Posterior cingulate gyrus (tissue), 11 donors: Measurements from ENCODE around the gene PPP1R2B.
"Not testable (repeated sequence)": the region's sequence is repeated elsewhere in the genome, so short reads cannot be mapped to it uniquely, and the experiment has no call there.

Experiments used
- DNase-seq, 10 donors: peaks; one replicate each; pipeline versions ENCODE4 v3.0.0 to v3.0.0-alpha.2; 2020 to 2021; ENCODE audit warnings: mixed read lengths in 3 of 10
- intact Hi-C: fragments of 100-400 bp; cut with DNase I; formaldehyde crosslinking; loops from one replicate; pipeline ENCODE4 v1.15.1; 2023

Gene PPP1R2B

DNA sequence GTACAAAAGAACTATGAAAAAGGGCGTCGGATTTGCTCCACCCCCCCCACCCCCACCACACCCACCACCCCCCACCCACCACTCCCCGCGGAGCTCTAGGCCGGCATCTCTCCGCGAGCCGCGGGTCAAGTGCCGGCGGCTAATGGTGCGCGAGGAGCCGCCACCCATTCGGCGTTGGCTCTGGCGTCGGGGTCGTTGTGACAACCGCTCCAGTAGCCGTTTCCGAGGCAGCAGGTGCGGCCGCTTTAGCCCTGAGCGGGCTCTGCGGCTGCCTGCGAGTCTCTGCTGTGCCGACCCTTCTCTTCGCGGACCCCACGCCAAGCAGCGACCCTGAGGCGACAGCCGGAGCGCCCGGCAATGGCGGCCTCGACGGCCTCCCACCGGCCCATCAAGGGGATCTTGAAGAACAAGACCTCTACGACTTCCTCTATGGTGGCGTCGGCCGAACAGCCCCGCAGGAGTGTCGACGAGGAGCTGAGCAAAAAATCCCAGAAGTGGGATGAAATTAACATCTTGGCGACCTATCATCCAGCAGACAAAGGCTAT is at the start of gene PPP1R2B:
TSS of gene PPP1R2B (plus strand) at position 90 of the 546 bp plus-strand sequence. CDS start at position 358, 268 bp downstream.
- intact Hi-C loops = no loop called here
- peak in 1 of 10 donors; percentile 51 for DNase-seq

GRCh38 chr5:156800929-156801328 is 49.2 kb upstream of the PPP1R2B start:
- DNase-seq = peak in 3 of 10 donors; percentile 14 to 37 (median 18)

DNA sequence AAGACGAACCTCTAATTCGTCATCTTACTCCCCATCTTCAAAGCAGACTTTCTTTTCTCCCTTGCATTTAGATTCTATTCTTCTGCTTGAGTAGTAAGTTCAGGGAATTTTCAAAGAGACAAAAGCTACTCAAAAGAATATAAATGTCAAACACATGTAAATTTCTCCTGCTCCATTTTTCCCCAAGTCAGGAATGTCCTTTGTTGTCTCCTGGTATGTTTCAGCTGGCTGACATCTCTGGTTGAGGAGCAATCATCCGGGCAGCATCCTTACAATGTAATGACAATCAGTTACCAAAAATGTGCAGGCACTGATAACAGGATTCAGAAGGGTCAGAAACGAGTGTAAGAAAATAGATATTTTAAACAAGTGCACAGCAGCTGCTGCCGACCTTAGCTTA is 47.6 kb upstream of the PPP1R2B start:
- intact Hi-C loops = no loop called here
- no peak for DNase-seq

More at GRCh38 chr5:156800929-156801328, 49.2 kb upstream of the PPP1R2B start:
- intact Hi-C loops = no loop called here

- intact Hi-C loops = no loop called here
- no peak for DNase-seq
Measured at GRCh38 chr5:156803404-156803803, 46.7 kb upstream of the PPP1R2B start.

DNA sequence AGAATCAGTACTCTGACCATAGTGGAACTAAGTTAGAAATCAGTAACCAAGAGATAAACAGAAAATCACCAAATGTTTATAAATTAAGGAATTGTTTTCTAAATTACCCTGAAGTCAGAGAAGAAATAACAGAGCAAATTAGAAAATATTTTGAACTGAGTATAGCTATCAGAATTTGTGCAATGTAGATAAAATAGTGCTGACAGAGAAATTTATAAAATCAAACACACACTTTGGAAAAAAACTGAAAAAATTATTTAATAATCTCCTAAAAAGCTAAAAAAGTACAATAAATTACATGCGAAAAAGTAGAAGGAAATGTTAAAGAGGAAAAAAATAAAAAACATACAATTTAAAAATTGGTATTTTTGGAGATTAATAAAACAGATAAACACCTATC is 37.1 kb upstream of the PPP1R2B start:
- intact Hi-C loops = no loop called here
- DNase-seq = no peak

DNA sequence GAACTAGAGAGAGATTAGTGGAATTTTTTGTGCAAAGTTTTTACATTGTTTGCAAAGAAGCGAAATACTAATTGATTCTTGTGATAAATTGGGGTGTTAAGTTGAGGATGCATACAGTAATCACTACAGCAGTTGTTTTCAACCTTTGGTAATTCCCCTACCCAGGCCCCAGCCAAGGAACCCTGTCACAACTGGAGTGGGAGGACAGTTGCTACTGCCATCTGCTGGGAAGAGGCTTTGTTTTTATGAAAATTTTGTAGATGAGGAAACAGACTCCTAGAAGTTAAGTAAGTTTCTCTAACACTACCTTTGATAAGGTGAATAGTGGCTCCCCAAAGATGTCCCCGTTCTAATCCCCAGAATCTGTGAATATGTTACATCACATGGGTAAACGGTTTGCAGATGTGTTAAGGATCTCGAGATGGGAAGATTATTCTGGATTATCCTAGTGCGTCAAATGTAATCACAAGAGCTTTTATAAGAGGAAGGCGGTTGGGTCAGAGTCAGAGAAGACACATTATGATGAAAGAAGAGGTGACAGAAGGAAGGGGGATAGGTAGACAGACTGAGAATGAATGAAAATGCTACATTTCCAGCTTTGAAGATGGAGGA is 34.0 kb upstream of the PPP1R2B start:
- peak in 4 of 10 donors; percentile 11 to 35 (median 17) for DNase-seq
- intact Hi-C loops = loop anchor here (2.0 kb wide), 1 partner anchor 871 kb away; no protein-coding TSS in a partner anchor

DNA sequence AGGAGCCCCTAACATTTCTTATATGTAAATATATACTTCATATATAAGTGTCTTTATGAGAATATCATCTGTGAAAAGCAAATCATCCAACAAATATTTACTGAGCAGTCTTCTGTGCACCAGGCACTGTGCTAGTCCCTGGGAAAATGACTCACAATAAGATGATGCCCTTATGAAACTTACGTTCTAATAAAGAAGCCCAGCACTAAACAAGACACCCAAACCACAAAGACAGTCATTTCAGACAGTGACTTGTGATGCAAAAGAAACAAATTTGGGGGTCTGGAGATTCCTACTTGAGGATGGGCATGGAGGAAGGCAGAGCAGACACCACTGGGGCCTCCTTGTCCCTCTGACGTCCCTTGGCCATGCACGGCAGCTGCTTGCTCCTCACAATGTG is 30.6 kb upstream of the PPP1R2B start:
- intact Hi-C loops = no loop called here

GRCh38 chr5:156819967-156820581 is 30.0 kb upstream of the PPP1R2B start:
- no peak for DNase-seq
- intact Hi-C loops = loop anchor here (10.0 kb wide), 2 partner anchors 1675 to 1845 kb away; no protein-coding TSS in a partner anchor

More for the DNA sequence above, 30.6 kb upstream of the PPP1R2B start:
- no peak for DNase-seq

GRCh38 chr5:156824241-156824640 is 25.9 kb upstream of the PPP1R2B start:
- intact Hi-C loops = loop anchor here (1.0 to 10.0 kb wide), 4 partner anchors 879 to 1849 kb away; no protein-coding TSS in a partner anchor
- DNase-seq = no peak

GRCh38 chr5:156824800-156825199 is 25.3 kb upstream of the PPP1R2B start:
- intact Hi-C loops = loop anchor here (1.0 to 10.0 kb wide), 4 partner anchors 880 to 1850 kb away; no protein-coding TSS in a partner anchor
- DNase-seq = no peak

GRCh38 chr5:156825688-156826087 is 24.4 kb upstream of the PPP1R2B start:
- intact Hi-C loops = loop anchor here (2.0 to 10.0 kb wide), 3 partner anchors 881 to 1851 kb away; no protein-coding TSS in a partner anchor
- no peak for DNase-seq

GRCh38 chr5:156826150-156826549 is 23.9 kb upstream of the PPP1R2B start:
- intact Hi-C loops = loop anchor here (10.0 kb wide), 2 partner anchors 1681 to 1851 kb away; no protein-coding TSS in a partner anchor
- DNase-seq = no peak

GRCh38 chr5:156834916-156835315 is 15.2 kb upstream of the PPP1R2B start:
- intact Hi-C loops = no loop called here
- DNase-seq = no peak

DNA sequence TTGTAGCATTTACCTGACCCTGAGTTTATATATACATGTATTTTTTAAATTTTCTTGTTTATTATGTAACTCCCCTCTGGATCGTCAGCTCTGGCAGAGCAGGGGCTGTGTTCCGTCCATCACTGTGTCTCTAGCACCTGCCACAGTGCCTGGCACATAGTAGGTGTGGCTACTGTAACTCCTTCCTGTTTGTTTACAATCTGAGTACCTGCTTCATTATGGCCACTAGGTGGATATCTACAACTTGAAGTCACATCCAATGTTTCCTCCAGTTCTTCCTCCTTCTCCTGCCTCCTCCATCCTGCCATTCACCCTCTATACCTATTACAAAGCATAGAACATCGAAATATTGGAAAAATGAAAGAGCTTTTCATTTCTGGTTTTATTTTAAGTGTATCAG is 14.2 kb upstream of the PPP1R2B start:
- intact Hi-C loops = no loop called here
- no peak for DNase-seq

DNA sequence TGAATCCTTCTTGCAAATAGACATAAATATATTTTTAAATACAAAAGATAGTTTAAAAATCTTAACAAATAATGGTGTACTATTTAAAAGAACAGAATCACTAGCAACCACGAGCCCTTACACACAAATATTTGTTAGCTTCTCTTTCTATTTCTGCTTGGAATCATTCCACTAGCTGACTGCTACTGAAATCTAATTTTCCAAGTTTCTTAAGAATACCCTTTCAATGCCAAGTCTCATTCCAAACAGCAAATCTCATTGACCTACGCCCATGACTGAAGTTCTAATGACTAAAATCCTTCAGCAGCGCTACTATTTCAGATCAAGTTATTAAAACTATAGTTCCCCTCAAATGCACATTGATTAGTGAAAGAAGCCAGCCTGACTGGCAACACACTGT is 13.2 kb upstream of the PPP1R2B start:
- DNase-seq = no peak

DNA sequence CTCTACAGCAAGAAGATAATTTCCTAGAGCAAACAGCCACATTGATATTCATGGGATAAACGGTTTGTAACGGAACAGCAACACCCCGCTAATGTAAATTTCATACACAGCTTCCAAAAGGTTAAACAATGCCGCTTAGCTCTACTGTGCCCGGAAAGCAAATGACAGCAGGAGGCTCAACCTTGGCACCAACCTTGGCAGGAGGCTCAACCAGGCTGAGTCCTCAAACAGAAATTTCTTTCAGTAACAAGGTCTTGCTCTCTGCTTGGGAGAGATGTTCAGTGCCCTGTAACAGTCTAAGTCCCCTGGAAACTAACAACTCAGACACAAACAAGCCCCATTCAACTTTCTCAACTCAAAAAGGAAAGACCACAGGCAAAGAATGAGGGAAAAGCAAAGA is 11.1 kb upstream of the PPP1R2B start:
- peak in 3 of 10 donors; percentile 11 to 75 (median 14) for DNase-seq
- intact Hi-C loops = no loop called here

More for the DNA sequence above, 13.2 kb upstream of the PPP1R2B start:
- intact Hi-C loops = no loop called here

GRCh38 chr5:156841737-156842136 is 8.4 kb upstream of the PPP1R2B start:
- intact Hi-C loops = no loop called here
- no peak for DNase-seq

GRCh38 chr5:156846914-156847313 is 3.2 kb upstream of the PPP1R2B start:
- DNase-seq = no peak
- intact Hi-C loops = no loop called here

- intact Hi-C loops, DNase-seq: not testable (repeated sequence)
Measured at GRCh38 chr5:156848447-156848846, 1.6 kb upstream of the PPP1R2B start.

DNA sequence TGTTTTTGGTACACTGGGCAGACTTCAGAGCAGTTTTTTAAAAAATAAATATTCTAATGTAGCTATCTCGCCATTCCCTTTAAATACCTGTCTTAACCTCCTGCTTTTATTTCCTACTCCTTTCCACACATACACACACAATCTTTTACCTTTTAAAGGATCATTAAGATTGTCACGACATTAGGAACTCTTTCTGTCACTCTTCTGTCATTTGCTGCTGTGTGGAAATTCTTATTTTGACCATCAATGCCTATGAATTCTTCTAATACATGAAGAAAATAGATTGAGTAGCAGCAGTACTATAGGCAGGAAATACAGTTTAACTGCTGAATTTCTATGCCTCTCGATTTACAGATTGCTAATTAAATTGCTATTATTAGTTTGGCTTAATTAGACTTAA is 1.8 kb downstream of the PPP1R2B start:
- intact Hi-C loops = no loop called here
- DNase-seq = no peak

DNA sequence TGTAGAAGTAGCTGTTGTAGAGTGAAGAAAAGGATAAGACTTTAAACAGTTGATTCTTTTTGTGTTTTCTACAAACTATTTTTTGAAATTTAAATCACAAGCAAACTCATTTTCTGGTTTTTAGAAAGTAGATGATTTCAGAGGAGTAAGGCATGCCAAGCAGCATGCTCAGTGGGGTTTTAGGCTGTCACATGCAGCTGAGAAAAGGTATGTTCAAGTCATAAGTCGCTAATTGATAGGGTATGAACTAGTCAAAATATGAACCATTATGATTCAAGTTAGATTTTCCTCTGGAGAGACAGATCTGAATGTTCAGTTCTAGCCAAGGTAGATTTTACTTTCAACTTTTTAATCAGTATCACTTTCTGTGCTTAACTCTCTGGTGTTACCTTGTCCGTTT is 3.0 kb downstream of the PPP1R2B start:
- intact Hi-C loops, DNase-seq: not testable (repeated sequence)
